ENCODE results near the gene FGFR4.
A peak's percentile ranks its signal among the peaks of the same experiment; 100 is the strongest.

FGFR4 gene

DNA sequence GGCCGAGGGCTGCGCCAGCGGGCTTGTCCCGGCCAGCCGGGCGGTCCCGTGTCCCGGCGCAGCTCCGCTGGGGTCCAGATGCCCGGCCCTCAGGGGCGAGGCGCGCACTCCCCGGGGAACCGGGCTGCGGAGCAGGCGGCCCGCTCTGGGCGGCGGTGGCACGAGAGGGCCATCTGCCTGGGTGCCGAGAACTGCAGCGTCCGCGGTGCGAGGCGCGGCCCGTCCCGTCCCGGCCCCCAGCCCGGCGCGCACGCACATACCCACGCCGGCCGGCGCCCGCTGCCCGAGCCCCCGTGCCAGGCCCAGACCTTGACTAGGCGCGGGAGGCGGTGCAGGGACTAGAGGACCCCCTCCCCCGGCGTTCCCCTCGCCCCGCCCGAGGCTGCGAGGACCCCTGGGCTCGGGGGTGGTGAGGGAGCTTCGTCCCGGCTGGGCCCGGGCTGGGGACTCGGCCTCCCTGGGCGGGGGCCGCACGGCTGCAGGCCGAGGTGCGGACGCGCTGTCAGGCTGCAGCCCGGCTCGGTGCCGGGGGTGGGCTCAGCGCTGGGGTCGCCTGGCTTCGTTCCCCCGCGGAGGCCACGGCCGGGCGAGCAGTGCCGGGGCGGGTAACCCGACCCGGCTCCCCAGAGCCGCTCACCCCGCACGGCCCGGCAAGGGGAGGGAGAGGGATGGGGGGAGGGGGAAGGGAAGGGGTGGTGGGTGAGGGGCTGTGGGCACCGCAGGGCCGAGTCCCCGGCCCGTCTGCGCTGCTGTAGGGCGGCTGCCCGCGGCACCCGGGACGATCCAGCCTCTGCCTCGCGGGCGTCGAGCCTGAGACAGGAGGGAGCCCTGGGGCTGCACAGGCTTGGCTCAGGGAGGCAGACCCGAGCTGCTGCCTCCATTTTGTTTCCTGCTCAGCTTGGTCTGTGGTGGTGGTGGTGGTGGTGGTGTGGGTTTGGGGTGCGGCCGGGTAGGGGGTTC lies 45.7 kb downstream of the FGFR4 start:
- peak; percentile 48 for DNase-seq (ENCODE audit: low spot score)

DNA sequence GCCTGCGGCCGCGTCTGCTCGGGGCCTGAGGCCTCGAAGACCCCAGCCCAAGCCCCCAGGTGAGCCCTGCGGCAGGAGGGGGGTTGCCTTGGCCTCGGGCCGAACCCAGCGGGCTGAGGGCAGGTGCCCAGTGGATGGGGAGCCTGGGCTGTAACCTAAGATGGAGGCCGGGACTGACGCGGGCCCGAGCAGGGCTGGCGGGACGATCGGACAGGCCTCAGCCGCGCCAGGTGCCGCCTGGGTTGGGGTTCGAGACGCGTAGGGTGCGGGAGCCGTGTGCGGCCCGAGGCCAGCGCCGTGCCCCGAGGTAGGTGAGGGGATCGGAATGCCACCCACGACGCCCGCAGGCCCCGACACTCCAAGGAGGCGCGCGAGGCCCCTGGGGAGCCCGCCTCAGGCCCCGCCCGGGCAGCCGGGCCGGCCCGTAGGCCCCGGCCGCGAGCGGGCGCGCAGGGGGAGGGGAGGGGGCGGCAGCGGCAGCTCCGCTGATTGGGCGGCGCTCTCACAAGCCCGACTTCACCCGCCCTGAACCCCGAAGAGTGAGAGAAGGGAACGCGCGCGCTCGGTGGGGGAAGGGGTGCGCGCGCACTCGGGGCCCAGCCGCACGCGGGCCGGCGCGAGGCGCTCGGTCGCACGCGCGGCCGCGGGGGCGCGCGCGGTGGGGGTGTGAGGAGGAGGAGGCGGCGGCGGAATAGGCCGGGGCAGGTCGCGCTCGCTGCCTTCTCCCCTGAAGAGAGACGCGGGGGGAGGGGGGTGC lies 46.6 kb downstream of the FGFR4 start, which contains the start of gene NSD1:
Gene NSD1 (plus strand): TSS at position 678 of the 757 bp plus-strand sequence. CDS start 1,331 bp downstream, outside the sequence.
- peak; percentile 92 for DNase-seq (ENCODE audit: low spot score)

DNA sequence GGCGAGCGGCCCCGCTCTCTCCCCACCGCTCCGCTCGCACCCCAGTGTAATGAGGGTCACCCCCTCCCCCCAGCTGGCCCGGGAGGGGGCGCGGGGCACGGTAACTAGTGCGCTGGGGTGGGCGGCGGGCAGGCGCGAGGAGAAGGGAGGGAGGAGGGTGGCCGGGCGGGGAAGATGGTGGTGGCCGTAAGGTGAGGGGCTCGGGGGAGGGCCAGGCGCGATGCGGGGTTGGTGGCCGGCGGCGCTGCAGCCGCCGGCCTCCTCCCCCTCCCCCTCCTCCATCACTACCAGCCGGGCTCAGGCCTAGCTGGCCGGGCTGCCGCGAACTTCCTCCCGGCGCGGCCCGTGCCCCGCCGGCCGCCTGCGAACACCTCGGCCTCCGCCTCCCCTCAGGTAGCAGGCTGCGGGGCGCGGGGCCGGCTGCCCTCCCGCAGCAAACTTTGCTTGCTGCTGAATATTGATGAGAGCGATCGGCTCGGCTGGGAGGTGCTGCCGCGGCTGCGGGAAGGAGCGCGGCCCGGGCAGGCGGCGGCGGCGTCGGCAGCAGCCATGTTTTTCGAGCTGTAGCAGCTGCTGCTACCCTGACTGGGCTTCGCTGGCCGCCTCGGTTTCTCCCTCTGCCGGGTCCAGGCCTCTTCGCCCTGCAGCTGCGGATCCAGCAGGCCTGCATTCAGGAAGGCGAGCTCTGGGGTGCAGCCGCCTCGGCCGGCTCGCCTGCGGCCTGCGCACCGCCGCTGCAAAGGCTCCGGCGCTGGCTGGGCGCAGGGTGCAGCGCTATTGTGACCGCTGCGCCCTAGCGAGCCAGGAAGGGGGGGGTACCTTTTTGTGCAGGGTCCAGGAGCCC lies 47.4 kb downstream of the FGFR4 start:
- DNase-seq (ENCODE audit: low spot score), result peak; percentile 24

DNA sequence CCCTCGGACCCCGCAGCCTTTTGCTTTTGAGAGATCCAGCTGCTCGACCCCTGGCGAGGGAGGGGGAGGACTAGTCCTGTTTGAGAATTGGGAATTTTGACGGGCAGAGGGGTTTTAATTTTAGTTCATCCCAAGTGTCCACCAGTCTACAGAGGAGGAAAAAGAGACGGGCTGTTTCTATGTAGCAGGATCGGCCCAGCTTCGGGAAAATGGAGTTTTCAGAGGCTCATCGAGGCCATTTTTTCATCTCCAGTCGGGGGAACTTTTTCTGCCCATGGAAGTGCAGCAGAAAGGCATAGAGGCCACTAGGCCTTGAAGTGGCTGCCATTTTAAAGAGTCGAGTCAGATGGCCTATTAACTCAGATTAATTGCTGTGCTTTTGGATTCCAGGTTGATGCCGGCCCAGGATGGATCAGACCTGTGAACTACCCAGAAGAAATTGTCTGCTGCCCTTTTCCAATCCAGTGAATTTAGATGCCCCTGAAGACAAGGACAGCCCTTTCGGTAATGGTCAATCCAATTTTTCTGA lies 48.0 kb downstream of the FGFR4 start:
- DNase-seq (ENCODE audit: low spot score), result no peak

DNA sequence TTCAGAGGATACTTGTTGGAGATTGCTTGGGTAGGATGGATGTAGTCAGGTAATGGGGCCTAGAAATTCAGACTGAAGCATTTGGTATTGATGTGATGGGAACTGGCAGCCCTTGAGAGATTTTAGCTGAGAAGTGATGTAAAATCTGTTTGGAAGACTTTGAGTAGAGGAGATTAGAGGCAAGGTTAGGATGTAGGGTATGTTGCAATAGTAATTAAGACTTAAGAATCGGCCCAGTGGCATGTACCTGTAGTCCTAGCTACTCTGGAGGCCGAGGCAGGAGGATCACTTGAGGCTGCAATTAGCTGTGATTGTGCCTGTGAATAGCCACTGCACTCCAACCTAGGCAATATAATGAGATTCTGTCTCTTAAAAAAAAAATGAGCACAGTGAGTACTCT lies 53.6 kb downstream of the FGFR4 start:
- no peak for DNase-seq (ENCODE audit: low spot score)

DNA sequence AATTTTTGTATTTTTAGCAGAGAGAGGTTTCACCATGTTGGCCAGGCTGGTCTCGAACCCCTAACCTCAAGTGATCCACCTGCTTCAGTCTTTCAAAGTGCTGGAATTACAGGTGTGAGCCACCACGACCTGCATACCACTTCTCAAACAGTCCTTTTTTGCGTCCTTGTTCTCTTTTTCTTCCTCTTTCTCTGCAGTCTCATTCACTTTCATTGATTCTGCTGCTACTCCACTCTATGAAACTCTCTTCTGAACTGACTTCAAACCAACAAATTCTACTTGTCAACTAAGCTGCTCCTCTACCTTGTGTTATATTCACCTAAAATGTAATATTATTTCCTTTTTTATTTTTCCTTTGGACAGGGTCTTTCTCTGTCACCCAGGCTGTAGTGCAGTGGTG lies 54.8 kb downstream of the FGFR4 start:
- no peak for DNase-seq (ENCODE audit: low spot score)

DNA sequence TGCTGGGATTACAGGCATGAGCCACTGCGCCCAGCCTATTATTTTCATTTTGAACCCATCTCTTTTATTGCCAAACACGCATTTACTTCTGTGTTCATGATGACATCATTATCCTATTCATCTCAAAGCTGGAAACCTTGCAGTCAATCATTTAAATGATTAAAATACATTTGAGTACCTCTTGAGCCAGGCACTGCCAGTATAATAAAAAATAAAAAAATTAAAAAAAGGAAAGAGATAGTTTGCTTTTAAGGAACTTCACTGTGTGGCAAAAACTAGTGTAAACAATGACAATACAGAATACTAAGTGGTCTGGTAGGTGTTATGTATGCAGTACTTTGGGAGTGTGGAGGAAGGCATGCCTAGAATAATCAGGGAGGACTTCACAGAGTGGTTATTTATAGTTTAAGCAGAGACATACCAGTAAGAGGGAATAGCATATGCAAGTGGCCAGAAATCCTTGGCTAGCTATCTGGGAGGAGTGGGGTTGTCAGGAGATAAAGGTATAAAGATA lies 55.4 kb downstream of the FGFR4 start:
- no peak for DNase-seq (ENCODE audit: low spot score)

DNA sequence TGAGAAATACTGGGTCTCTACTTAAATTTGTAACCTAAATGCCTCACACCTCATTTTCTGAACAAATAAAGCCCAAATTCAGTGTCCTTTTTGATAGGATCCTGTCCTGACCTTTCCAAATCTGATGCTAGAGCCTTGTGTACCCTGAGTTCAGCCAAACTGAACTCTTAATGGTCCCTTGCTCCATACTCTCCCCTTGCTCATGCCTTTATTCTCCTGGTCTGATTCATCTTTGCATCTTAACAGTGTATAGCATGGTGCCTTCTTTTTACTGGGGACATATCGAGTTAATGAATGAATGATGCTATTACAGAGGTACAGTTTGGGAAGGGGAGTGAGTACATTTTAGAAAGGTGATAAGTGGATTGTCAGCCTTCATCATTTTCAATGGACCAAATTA lies 56.1 kb downstream of the FGFR4 start:
- no peak for DNase-seq (ENCODE audit: low spot score)

DNA sequence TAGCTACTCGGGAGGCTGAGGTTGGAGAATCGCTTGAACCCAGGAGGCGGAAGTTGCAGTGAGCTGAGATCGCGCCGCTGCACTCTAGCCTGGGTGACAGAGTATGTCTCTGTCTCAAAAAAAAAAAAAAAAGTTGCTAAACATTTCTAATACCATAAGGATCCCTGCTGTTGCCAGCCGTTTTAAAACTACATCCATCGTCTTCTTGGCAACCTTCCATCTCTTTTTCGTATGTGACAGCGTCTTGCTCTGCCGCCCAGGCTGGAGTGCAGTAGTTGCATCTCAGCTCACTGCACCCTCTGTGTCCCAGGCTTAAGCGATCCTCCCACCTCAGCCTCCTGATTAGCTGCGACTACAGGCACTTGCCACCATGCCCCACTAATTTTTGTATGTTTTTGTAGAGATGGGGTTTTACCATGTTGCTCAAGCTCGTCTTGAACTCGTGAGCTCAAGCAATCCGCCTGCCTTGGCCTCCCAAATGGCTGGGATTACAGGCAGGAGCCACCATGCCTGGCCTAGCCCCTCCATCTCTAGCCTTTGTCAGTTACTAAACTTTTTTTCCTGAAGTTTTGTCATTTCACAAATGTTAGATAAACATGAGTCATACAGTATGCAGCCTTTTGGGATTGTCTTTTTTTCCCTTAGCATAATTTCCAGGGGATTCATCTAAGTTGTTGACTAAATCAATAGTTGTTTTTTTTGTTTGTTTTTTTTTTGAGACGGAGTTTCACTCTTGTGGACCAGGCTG lies 60.4 kb downstream of the FGFR4 start:
- DNase-seq (ENCODE audit: low spot score), result no peak

All from CD4-positive, alpha-beta T cell treated with Interleukin-15 for 4 hours (primary cell).